Natural killer cell treated with Interleukin-12 subunit alpha and Interleukin-12 subunit beta and Interleukin-15 and Interleukin-18, amount 100 ng/mL, for 72 hours (primary cell): ENCODE results near the gene KIT. TPM values are rescaled to one million over a fixed set of nuclear protein-coding genes. Genes with fewer than 3 reads are reported as not detected.

Source experiments
- ATAC-seq, 2 donors: fragments of 150-1000 bp; cut with Tn5 transposase in 1 of 2; sonication (Bioruptor Pico), chemical (Tn5 transposase) in 1 of 2; 2 replicates each; pipeline ENCODE4 v1.10.0; 2021
- DNase-seq: peaks from one replicate; pipeline ENCODE4 v3.0.0; 2022; ENCODE audit warnings: low spot score
- H3K27ac Mint-ChIP-seq, 2 donors: 1 replicate in 1 of 2; 2 replicates in 1 of 2; pipeline ENCODE4 v1.8.0; 2022; ENCODE audit warnings: mixed read lengths in 2 of 2, mild to moderate bottlenecking in 1 of 2, moderate library complexity in 1 of 2
- H3K27me3 Mint-ChIP-seq, 2 donors: 1 replicate in 1 of 2; 2 replicates in 1 of 2; pipeline ENCODE4 v1.8.0; 2022; ENCODE audit warnings: mixed read lengths in 2 of 2
- H3K36me3 Mint-ChIP-seq: one replicate; pipeline ENCODE4 v1.8.0; 2022; ENCODE audit warnings: mixed read lengths
- H3K4me1 Mint-ChIP-seq, 2 donors: 1 replicate in 1 of 2; 2 replicates in 1 of 2; pipeline ENCODE4 v1.8.0; 2022; ENCODE audit warnings: low read depth in 2 of 2, mixed read lengths in 2 of 2, mild to moderate bottlenecking in 1 of 2
- H3K4me3 Mint-ChIP-seq: one replicate; pipeline ENCODE4 v1.8.0; 2022; ENCODE audit warnings: mixed read lengths
- H3K9me3 Mint-ChIP-seq: 2 replicates; pipeline ENCODE4 v1.8.0; 2022; ENCODE audit warnings: mixed read lengths
- total RNA-seq, 2 donors: library from RNA; stranded (reverse); gene quantifications; one replicate each; pipeline ENCODE4 v1.2.3, GENCODE V29; 2022

The KIT gene
- total RNA-seq, 2 donors from 2014 or later, result 0.78 to 2.1 TPM

GRCh38 chr4:54750341-54750740, 92.6 kb downstream of the KIT start:
- no peaks in the 10 kb centered on the region for H3K36me3 Mint-ChIP-seq
- ATAC-seq (no peak), DNase-seq (no peak)
- no peak overlapping the region for H3K27ac Mint-ChIP-seq
- H3K9me3 Mint-ChIP-seq, result no peaks in the 10 kb centered on the region
- H3K27me3 Mint-ChIP-seq, result peaks cover 0 to 2% of the 10 kb centered on the region in 2 donors
- H3K4me3 Mint-ChIP-seq, result no peak overlapping the region
- H3K4me1 Mint-ChIP-seq, result peaks cover 15 to 18% of the 10 kb centered on the region in 2 donors

GRCh38 chr4:54754394-54754793, 96.6 kb downstream of the KIT start:
- ATAC-seq, result no peak
- H3K4me1 Mint-ChIP-seq, result peaks cover 0 to 5% of the 10 kb centered on the region in 2 donors
- H3K27ac Mint-ChIP-seq, result no peak overlapping the region

GRCh38 chr4:54764476-54764875, 106.7 kb downstream of the KIT start:
- Mint-ChIP-seq H3K4me3 (no peak overlapping the region), H3K27me3 (no peaks in the 10 kb centered on the region), H3K27ac (no peak overlapping the region), H3K9me3 (peaks cover 5% of the 10 kb centered on the region), H3K4me1 (no peaks in the 10 kb centered on the region), H3K36me3 (peaks cover 14% of the 10 kb centered on the region)
- DNase-seq (no peak), ATAC-seq (no peak)

More at GRCh38 chr4:54754394-54754793, 96.6 kb downstream of the KIT start:
- H3K4me3 Mint-ChIP-seq, result no peak overlapping the region
- H3K27me3 Mint-ChIP-seq, result peaks cover 0 to 2% of the 10 kb centered on the region in 2 donors
- DNase-seq, result no peak
- no peaks in the 10 kb centered on the region for H3K36me3 Mint-ChIP-seq
- no peaks in the 10 kb centered on the region for H3K9me3 Mint-ChIP-seq

GRCh38 chr4:54767376-54767775, 109.6 kb downstream of the KIT start:
- Mint-ChIP-seq H3K4me3 (no peak overlapping the region), H3K4me1 (peaks cover 0 to 5% of the 10 kb centered on the region in 2 donors), H3K27ac (no peak overlapping the region), H3K9me3 (peaks cover 4% of the 10 kb centered on the region), H3K27me3 (peaks cover 0 to 6% of the 10 kb centered on the region in 2 donors), H3K36me3 (no peaks in the 10 kb centered on the region)
- no peak for ATAC-seq
- DNase-seq, result no peak

- no peak for DNase-seq
- no peak overlapping the region for H3K27ac Mint-ChIP-seq
- peaks cover 0 to 8% of the 10 kb centered on the region in 2 donors for H3K27me3 Mint-ChIP-seq
- H3K4me3 Mint-ChIP-seq, result no peak overlapping the region
- H3K36me3 Mint-ChIP-seq, result no peaks in the 10 kb centered on the region
- peaks cover 4% of the 10 kb centered on the region for H3K9me3 Mint-ChIP-seq
- peaks cover 0 to 5% of the 10 kb centered on the region in 2 donors for H3K4me1 Mint-ChIP-seq
- ATAC-seq, result no peak
Observed at GRCh38 chr4:54773022-54773421, 115.3 kb downstream of the KIT start.

GRCh38 chr4:54779036-54779435, 121.3 kb downstream of the KIT start:
- H3K27me3 Mint-ChIP-seq, result no peaks in the 10 kb centered on the region
- no peaks in the 10 kb centered on the region for H3K36me3 Mint-ChIP-seq
- no peak overlapping the region for H3K4me3 Mint-ChIP-seq
- H3K27ac Mint-ChIP-seq, result no peak overlapping the region
- DNase-seq (no peak), ATAC-seq (no peak)
- H3K4me1 Mint-ChIP-seq, result peaks cover 2 to 10% of the 10 kb centered on the region in 2 donors
- no peaks in the 10 kb centered on the region for H3K9me3 Mint-ChIP-seq

- H3K9me3 Mint-ChIP-seq, result no peaks in the 10 kb centered on the region
- ATAC-seq (no peak), DNase-seq (no peak)
- no peak overlapping the region for H3K4me3 Mint-ChIP-seq
- no peak overlapping the region for H3K27ac Mint-ChIP-seq
- H3K4me1 Mint-ChIP-seq, result peaks cover 6 to 13% of the 10 kb centered on the region in 2 donors
- H3K27me3 Mint-ChIP-seq, result no peaks in the 10 kb centered on the region
- no peaks in the 10 kb centered on the region for H3K36me3 Mint-ChIP-seq
Observed at GRCh38 chr4:54779476-54780148, 121.9 kb downstream of the KIT start.

GRCh38 chr4:54780149-54780495, 122.4 kb downstream of the KIT start:
- DNase-seq, result no peak
- Mint-ChIP-seq H3K27ac (no peak overlapping the region), H3K4me3 (no peak overlapping the region)

GRCh38 chr4:54781756-54782155, 124.0 kb downstream of the KIT start:
- ATAC-seq (no peak), DNase-seq (no peak)
- H3K27me3 Mint-ChIP-seq, result no peaks in the 10 kb centered on the region
- no peak overlapping the region for H3K4me3 Mint-ChIP-seq
- H3K27ac Mint-ChIP-seq, result no peak overlapping the region
- H3K36me3 Mint-ChIP-seq, result no peaks in the 10 kb centered on the region
- no peaks in the 10 kb centered on the region for H3K9me3 Mint-ChIP-seq
- H3K4me1 Mint-ChIP-seq, result peaks cover 6 to 13% of the 10 kb centered on the region in 2 donors

More at GRCh38 chr4:54780149-54780495, 122.4 kb downstream of the KIT start:
- Mint-ChIP-seq H3K4me1 (peaks cover 6 to 13% of the 10 kb centered on the region in 2 donors), H3K9me3 (no peaks in the 10 kb centered on the region), H3K27me3 (no peaks in the 10 kb centered on the region), H3K36me3 (no peaks in the 10 kb centered on the region)
- ATAC-seq, result no peak

GRCh38 chr4:54783402-54784110, 125.8 kb downstream of the KIT start:
- Mint-ChIP-seq H3K27me3 (no peaks in the 10 kb centered on the region), H3K36me3 (no peaks in the 10 kb centered on the region), H3K4me3 (no peak overlapping the region), H3K9me3 (no peaks in the 10 kb centered on the region), H3K4me1 (peaks cover 6 to 13% of the 10 kb centered on the region in 2 donors), H3K27ac (no peak overlapping the region)
- ATAC-seq (peak; percentile 61 to 78), DNase-seq (no peak)

- no peak overlapping the region for H3K27ac Mint-ChIP-seq
- no peak for ATAC-seq
- H3K9me3 Mint-ChIP-seq, result no peaks in the 10 kb centered on the region
- no peaks in the 10 kb centered on the region for H3K36me3 Mint-ChIP-seq
- DNase-seq, result no peak
- no peak overlapping the region for H3K4me3 Mint-ChIP-seq
- no peaks in the 10 kb centered on the region for H3K27me3 Mint-ChIP-seq
- H3K4me1 Mint-ChIP-seq, result peaks cover 6 to 13% of the 10 kb centered on the region in 2 donors
Observed at GRCh38 chr4:54784161-54784671, 126.5 kb downstream of the KIT start.
